Liver (tissue), 3 donors: Measurements from ENCODE around the gene SMIM21.

Experiments
- EGR1 ChIP-seq, 2 donors: IDR thresholded peaks; 2 replicates each; pipeline ENCODE4 v1.6.1; 2016 to 2018; ENCODE audit warnings: antibody characterized with exemption in 2 of 2, low read depth in 2 of 2
- GABPA ChIP-seq, 2 donors: IDR thresholded peaks in 1 of 2; conservative IDR thresholded peaks in 1 of 2; 2 replicates each; pipeline ENCODE4 v1.6.1; 2016; ENCODE audit warnings: antibody characterized with exemption in 2 of 2, mild to moderate bottlenecking in 1 of 2, moderate library complexity in 1 of 2
- HNF4G ChIP-seq: IDR thresholded peaks from 2 replicates; pipeline ENCODE4 v1.6.1; 2016; ENCODE audit warnings: antibody characterized with exemption
- JUND ChIP-seq, 2 donors: IDR thresholded peaks; 2 replicates each; pipeline ENCODE4 v1.6.1; 2016; ENCODE audit warnings: antibody characterized with exemption in 2 of 2
- RAD21 ChIP-seq, 2 donors: IDR thresholded peaks; 2 replicates each; pipeline ENCODE4 v1.6.1; 2016; ENCODE audit warnings: antibody characterized with exemption in 2 of 2, mild to moderate bottlenecking in 2 of 2
- REST ChIP-seq: IDR thresholded peaks from 2 replicates; pipeline ENCODE4 v1.6.1; 2016; ENCODE audit warnings: antibody characterized with exemption, mild to moderate bottlenecking
- TAF1 ChIP-seq: conservative IDR thresholded peaks from 2 replicates; pipeline ENCODE4 v1.6.1; 2016; ENCODE audit warnings: antibody characterized with exemption, mild to moderate bottlenecking
- YY1 ChIP-seq: IDR thresholded peaks from 2 replicates; pipeline ENCODE4 v1.6.1; 2016; ENCODE audit warnings: antibody characterized with exemption, mild to moderate bottlenecking
- ZBTB33 ChIP-seq: IDR thresholded peaks from 2 replicates; pipeline ENCODE4 v1.6.1; 2016; ENCODE audit warnings: antibody characterized with exemption
- TF ChIP-seq, protein P1 (sequence below): fragments of 150-350 bp; IDR thresholded peaks from 2 replicates; pipeline ENCODE4 v1.5.1; 2017; ENCODE audit warnings: improper control_type of control experiment, low read depth, low read length; ENCODE audit not compliant: missing input control
- TF ChIP-seq, protein P2 (sequence below): IDR thresholded peaks from 2 replicates; pipeline ENCODE4 v1.6.1; 2016; ENCODE audit warnings: antibody characterized with exemption
- donor health status: healthy.
- donor health status: healthy.

DNA sequence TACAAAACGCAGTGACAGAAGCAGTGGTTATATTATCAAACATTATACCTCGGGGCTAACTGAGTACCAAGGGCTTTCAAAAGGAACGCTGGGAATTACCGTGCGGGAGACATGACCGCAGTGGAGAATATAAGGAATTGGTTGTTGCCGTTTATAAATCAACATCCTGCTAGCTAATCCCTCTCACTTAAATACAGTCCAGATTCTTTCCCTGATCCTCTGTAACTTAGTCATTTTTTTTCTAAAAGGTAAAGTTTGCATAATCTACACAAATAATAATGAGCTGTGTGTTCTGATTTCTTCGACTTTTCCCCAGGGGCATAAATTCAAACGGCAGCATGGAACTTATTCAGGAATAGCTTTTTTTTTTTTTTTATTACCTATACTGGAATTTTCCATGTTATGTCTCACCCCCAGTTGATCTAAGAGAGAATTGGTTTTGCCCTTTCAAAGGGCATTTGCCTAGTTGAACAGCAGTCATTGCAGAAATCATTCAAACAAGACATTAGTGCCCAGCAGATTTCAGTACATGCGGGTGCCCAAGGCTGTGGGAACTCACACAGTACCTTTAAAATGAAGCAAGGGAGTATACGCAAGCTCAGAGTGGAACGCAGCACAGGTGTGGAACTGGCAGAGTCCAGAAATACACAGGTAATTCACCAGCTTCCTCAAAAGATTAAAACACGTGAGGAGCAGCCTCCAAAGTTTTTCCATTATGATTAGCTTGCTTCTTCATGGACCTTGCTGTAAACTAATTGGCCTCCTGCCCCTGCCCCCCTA, 63.9 kb downstream of the SMIM21 start:
- TF ChIP-seq, protein P1, sequence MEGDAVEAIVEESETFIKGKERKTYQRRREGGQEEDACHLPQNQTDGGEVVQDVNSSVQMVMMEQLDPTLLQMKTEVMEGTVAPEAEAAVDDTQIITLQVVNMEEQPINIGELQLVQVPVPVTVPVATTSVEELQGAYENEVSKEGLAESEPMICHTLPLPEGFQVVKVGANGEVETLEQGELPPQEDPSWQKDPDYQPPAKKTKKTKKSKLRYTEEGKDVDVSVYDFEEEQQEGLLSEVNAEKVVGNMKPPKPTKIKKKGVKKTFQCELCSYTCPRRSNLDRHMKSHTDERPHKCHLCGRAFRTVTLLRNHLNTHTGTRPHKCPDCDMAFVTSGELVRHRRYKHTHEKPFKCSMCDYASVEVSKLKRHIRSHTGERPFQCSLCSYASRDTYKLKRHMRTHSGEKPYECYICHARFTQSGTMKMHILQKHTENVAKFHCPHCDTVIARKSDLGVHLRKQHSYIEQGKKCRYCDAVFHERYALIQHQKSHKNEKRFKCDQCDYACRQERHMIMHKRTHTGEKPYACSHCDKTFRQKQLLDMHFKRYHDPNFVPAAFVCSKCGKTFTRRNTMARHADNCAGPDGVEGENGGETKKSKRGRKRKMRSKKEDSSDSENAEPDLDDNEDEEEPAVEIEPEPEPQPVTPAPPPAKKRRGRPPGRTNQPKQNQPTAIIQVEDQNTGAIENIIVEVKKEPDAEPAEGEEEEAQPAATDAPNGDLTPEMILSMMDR, result no peak
- no peak for TF ChIP-seq ZBTB33
- no peak for TF ChIP-seq RAD21 (IDR thresholded peaks at IDR 0.05)
- no peak for TF ChIP-seq TAF1
- TF ChIP-seq YY1, result no peak
- TF ChIP-seq, protein P2, sequence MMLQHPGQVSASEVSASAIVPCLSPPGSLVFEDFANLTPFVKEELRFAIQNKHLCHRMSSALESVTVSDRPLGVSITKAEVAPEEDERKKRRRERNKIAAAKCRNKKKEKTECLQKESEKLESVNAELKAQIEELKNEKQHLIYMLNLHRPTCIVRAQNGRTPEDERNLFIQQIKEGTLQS, result no peak
- TF ChIP-seq JUND (IDR thresholded peaks at IDR 0.05), result no peak
- TF ChIP-seq GABPA (IDR thresholded peaks at IDR 0.05 in 1 of 2, conservative IDR thresholded peaks at IDR 0.05 in 1 of 2), result no peak
- no peak for TF ChIP-seq HNF4G
- TF ChIP-seq EGR1 (IDR thresholded peaks at IDR 0.05; ENCODE audit: low read depth in 2 of 2), result no peak
- TF ChIP-seq REST, result no peak
